H1 (cell line): ENCODE results near the gene OSM.

Experiments used
- EZH2 ChIP-seq: fragments of 200-600 bp; sonication (generic); IDR thresholded peaks from 2 replicates; pipeline ENCODE4 v1.7.1; 2012; ENCODE audit warnings: low read depth, mild to moderate bottlenecking, moderate library complexity, low read length, inconsistent platforms; ENCODE audit not compliant: severe bottlenecking
- YY1 ChIP-seq: IDR thresholded peaks from 2 replicates; pipeline ENCODE4 v1.6.1; 2011; ENCODE audit warnings: low read depth, mild to moderate bottlenecking, low read length

GRCh38 chr22:30276039-30276438 lies 9.4 kb upstream of the OSM start:
- TF ChIP-seq EZH2 (no peak), YY1 (no peak)
